ENCODE measurements around the gene TUBB2A. TPM values are rescaled to one million over a fixed set of nuclear protein-coding genes. Genes with fewer than 3 reads are reported as not detected.
"Not testable (repeated sequence)": the region's sequence is repeated elsewhere in the genome, so short reads cannot be mapped to it uniquely, and the experiment has no call there.

Gene TUBB2A
- total RNA-seq, 1 donor from 2014 or later: 24.3 TPM

- Mint-ChIP-seq H3K9me3 (no peaks in the 10 kb centered on the region), H3K36me3 (no peaks in the 10 kb centered on the region), H3K4me3 (no peak overlapping the region), H3K27me3 (ENCODE audit: low read depth) (no peaks in the 10 kb centered on the region), H3K27ac (no peak overlapping the region), H3K4me1 (peaks cover 13% of the 10 kb centered on the region)
- DNase-seq (ENCODE audit: low spot score in 2 of 2, unreplicated experiment in 2 of 2): no peak
- TF ChIP-seq CTCF (IDR thresholded peaks at IDR 0.05; ENCODE audit: unreplicated experiment): no peak
These were observed 19.4 kb upstream of the TUBB2A start for GRCh38 chr6:3176562-3177355.

DNA sequence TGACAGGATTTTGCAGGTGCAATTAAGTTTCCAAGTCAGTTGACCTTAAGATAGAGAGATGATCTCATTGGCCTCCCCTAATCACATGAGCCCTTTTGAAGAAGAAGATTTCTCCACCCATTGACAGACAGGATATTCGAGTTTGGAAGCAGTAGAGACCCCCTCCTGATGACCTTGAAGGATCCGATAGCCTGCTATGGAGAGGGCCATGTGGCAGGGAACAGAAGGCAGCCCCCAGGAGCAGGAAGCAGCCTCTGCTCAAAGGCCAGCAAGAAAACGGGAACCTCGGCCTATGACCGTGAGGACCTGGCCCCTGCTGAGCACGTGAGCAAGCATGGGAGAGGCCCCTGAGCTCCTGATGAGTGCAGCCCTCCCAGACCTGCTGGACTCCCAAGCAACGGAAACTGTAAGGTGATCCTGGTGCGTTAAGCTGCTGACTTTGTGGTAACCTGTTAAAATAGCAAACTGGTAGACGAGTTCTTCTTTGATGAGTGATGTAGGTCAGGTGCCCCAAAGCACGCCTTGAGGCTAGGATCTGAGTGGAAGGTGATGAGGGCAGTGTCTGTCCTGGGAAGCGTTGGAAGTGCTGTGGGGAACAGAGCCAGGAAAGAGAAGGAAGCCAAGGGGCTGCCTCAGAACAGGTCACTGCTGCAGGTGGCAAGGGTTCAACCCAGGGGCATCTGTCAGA is 18.5 kb upstream of the TUBB2A start:
- no peak for TF ChIP-seq CTCF (IDR thresholded peaks at IDR 0.05; ENCODE audit: unreplicated experiment)
- H3K36me3 Mint-ChIP-seq: no peaks in the 10 kb centered on the region
- no peak overlapping the region for H3K27ac Mint-ChIP-seq
- H3K27me3 Mint-ChIP-seq (ENCODE audit: low read depth): no peaks in the 10 kb centered on the region
- no peak for DNase-seq (ENCODE audit: low spot score in 2 of 2, unreplicated experiment in 2 of 2)
- peaks cover 15% of the 10 kb centered on the region for H3K4me1 Mint-ChIP-seq
- no peaks in the 10 kb centered on the region for H3K9me3 Mint-ChIP-seq
- H3K4me3 Mint-ChIP-seq: no peak overlapping the region

GRCh38 chr6:3173636-3174089 is 16.3 kb upstream of the TUBB2A start:
- DNase-seq (ENCODE audit: low spot score in 2 of 2, unreplicated experiment in 2 of 2); H3K27me3 Mint-ChIP-seq (ENCODE audit: low read depth); H3K4me3 Mint-ChIP-seq; H3K9me3 Mint-ChIP-seq; H3K27ac Mint-ChIP-seq; H3K36me3 Mint-ChIP-seq: not testable (repeated sequence)
- peaks cover 15% of the 10 kb centered on the region for H3K4me1 Mint-ChIP-seq

DNA sequence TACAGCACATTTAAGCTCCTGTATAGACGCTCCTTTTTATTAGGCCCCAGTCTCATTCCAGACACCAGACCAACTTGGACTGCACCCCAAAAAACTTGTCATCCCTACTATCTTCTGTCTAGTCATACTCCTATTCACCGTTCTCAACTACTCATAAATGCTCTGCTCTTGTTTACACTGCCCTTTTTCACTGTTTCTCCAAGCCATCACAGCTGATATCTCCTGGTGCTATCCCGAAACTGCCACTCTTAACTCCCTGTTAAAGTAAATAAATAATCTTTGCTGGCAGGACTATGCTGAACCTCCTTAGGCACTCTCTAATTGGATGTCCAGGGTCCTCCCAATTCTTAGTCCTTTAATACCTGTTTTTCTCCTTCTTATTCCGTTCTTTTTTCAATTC is 15.4 kb upstream of the TUBB2A start:
- H3K36me3 Mint-ChIP-seq; DNase-seq (ENCODE audit: low spot score in 2 of 2, unreplicated experiment in 2 of 2); H3K9me3 Mint-ChIP-seq; H3K27ac Mint-ChIP-seq; H3K4me3 Mint-ChIP-seq; H3K27me3 Mint-ChIP-seq (ENCODE audit: low read depth): not testable (repeated sequence)
- H3K4me1 Mint-ChIP-seq: peaks cover 15% of the 10 kb centered on the region

DNA sequence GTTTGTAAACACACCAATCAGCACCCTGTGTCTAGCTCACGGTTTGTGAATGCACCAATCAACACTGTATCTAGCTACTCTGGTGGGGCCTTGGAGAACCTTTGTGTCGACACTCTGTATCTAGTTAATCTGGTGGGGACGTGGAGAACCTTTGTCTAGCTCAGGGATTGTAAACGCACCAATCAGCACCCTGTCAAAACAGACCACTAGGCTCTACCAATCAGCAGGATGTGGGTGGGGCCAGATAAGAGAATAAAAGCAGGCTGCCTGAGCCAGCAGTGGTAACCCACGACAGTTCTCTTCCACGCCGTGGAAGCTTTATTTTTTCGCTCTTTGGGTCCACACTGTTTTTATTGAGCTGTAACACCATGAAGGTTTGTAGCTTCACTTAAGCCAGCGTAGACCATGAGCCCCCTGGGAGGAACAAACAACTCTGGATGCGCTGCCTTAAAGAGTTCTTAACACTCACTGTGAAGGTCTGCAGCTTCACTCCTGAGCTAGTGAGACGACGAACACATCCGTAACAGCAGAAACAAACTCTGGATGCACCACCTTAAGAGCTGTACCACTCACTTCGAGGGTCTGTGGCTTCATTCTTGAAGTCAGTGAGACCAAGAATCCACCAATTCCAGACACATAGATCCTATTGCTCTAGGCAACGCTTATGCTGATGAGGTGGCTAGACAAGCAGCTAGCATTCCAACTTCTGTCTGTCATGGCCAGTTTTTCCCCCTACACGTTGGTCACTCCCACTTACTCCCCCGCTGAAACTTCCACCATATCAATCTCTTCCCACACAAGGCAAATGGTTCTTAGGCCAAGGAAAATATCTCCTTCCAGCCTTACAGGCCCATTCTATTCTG is 14.2 kb upstream of the TUBB2A start:
- DNase-seq (ENCODE audit: low spot score in 2 of 2, unreplicated experiment in 2 of 2); H3K27ac Mint-ChIP-seq; H3K9me3 Mint-ChIP-seq: not testable (repeated sequence)

GRCh38 chr6:3170676-3171075 is 13.3 kb upstream of the TUBB2A start:
- not testable (repeated sequence) for H3K27me3 Mint-ChIP-seq (ENCODE audit: low read depth); H3K36me3 Mint-ChIP-seq; H3K4me3 Mint-ChIP-seq; H3K27ac Mint-ChIP-seq; H3K9me3 Mint-ChIP-seq; DNase-seq (ENCODE audit: low spot score in 2 of 2, unreplicated experiment in 2 of 2)
- H3K4me1 Mint-ChIP-seq: peaks cover 23% of the 10 kb centered on the region

More for the DNA sequence above, 14.2 kb upstream of the TUBB2A start:
- not testable (repeated sequence) for H3K27me3 Mint-ChIP-seq (ENCODE audit: low read depth); H3K4me3 Mint-ChIP-seq; H3K36me3 Mint-ChIP-seq
- H3K4me1 Mint-ChIP-seq: peaks cover 20% of the 10 kb centered on the region

DNA sequence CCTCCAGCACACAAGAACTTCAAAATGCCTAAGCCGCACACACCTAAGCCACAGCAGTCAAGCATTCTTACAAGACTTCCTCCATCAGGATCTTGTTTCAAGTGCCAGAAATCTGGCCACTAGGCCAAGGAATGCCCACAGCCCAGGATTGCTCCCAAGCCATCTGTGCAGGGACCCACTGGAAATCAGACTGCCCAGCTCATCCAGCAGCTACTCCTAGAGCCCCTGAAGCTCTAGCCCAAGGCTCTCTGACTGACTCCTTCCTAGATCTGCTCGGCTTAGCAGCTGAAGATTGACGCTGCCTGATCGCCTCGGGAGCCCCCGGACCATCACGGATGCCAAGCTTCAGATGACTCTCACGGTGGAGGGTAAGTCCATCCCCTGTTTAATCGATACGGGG is 10.7 kb upstream of the TUBB2A start:
- H3K4me1 Mint-ChIP-seq: peaks cover 27% of the 10 kb centered on the region
- H3K9me3 Mint-ChIP-seq; H3K4me3 Mint-ChIP-seq; H3K27me3 Mint-ChIP-seq (ENCODE audit: low read depth); DNase-seq (ENCODE audit: low spot score in 2 of 2, unreplicated experiment in 2 of 2); H3K27ac Mint-ChIP-seq; H3K36me3 Mint-ChIP-seq: not testable (repeated sequence)

DNA sequence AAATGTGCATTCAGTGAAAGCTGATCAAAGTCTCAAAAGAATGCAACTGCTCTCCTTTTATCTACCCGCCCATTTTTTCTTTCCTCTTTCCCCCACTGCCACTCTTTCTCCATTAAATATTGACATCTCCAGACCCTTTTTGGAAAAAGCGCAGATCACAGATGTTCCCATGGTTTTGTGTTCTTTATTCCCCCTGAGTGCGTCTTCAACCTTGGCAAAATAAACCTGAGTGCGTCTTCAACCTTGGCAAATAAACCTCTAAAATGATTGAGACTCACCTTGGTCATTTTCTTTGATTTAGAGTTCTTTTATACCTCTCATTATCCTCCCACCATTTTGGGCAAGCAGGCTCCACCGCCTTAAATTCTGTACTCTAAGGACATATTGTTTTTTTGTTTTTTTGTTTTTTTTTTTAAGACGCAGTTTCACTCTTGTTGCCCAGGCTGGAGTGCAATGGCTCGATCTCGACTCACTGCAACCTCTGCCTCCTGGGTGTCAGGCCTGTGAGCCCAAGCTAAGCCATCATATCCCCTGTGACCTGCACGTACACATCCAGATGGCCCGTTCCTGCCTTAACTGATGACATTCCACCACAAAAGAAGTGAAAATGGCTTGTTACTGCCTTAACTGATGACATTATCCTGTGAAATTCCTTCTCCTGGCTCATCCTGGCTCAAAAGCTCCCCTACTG is 9.3 kb upstream of the TUBB2A start:
- peaks cover 20% of the 10 kb centered on the region for H3K4me1 Mint-ChIP-seq
- not testable (repeated sequence) for DNase-seq (ENCODE audit: low spot score in 2 of 2, unreplicated experiment in 2 of 2); H3K9me3 Mint-ChIP-seq; H3K27me3 Mint-ChIP-seq (ENCODE audit: low read depth); H3K36me3 Mint-ChIP-seq; H3K4me3 Mint-ChIP-seq; H3K27ac Mint-ChIP-seq

All from mesothelial cell of epicardium (in vitro differentiated cells).